DOHH2 (cell line): ENCODE data around the gene PIP5K1A.

ENCODE experiments used
- CTCF ChIP-seq: fragments of 200-600 bp; sonication (generic); IDR thresholded peaks from one replicate; pipeline ENCODE4 v1.5.1; 2014; ENCODE audit warnings: antibody characterized with exemption, mild to moderate bottlenecking, low read depth, low read length; ENCODE audit not compliant: poor library complexity, severe bottlenecking
- EZH2phosphoT487 ChIP-seq: fragments of 200-600 bp; sonication (generic); IDR thresholded peaks from 2 replicates; pipeline ENCODE4 v1.6.1; 2017; ENCODE audit warnings: borderline replicate concordance, mild to moderate bottlenecking, antibody characterized with exemption, low read length, moderate library complexity, mixed read lengths

- TF ChIP-seq CTCF = no peak
- no peak for TF ChIP-seq EZH2phosphoT487
These were observed 57.0 kb downstream of the PIP5K1A start for GRCh38 chr1:151255381-151255780.
